HFF-Myc (cell line): ENCODE data around the gene USP35.

Experiments used
- DNase-seq: peaks from one replicate; pipeline ENCODE4 v3.0.0-alpha.2; 2011; ENCODE audit warnings: low read depth; ENCODE audit errors: extremely low read depth
- H3K4me3 ChIP-seq: replicated peaks from 2 replicates; pipeline ENCODE4 v1.5.1; 2011; ENCODE audit warnings: low read depth, mild to moderate bottlenecking, control low read depth, low read length
- TF ChIP-seq, protein P1 (sequence below): IDR thresholded peaks from 2 replicates; pipeline ENCODE4 v1.5.1; 2012; ENCODE audit warnings: mild to moderate bottlenecking, low read depth, low read length, control low read depth; ENCODE audit errors: missing control alignments

USP35 gene

DNA sequence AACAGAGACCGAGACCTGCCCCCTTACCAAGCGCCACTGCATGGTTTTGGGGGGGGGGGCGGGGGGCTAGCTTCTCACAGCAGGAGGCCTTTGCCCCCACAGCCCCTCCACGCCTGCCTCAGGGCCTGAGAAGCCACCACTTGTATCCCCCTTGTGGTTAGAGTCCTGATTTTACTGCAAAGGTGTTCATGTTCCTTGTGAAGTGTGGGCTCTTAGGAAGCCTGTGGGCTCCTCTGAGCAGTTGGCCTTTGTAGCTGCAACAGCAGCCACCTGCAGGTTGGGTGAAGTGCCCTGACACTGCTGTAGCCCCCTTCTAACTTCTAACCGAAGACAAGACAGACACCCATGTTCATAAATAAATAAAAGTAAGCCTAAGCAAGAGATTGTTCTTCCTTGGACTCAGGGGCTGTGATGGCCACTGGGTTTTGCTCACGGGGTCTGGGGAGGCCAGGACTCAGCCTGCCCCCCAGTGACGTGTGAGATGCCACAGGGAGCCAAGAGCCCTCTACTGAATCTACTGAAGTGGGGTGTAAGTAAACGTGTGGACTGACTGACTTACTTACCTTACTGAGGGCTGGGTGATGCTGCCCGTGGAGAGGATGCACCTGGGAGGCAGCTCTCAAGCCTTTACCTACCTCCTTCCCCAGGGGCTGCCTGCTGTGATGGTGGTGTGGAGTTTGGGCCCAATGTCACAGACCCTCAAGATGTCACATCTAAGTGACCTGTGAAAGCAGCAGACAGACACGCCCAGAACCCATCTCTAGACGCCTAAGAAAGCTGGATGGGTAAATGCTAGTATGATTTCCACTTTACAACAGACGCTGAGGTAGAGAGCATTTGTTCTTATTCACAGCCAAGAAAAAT is 25.8 kb downstream of the USP35 start:
- TF ChIP-seq, protein P1, sequence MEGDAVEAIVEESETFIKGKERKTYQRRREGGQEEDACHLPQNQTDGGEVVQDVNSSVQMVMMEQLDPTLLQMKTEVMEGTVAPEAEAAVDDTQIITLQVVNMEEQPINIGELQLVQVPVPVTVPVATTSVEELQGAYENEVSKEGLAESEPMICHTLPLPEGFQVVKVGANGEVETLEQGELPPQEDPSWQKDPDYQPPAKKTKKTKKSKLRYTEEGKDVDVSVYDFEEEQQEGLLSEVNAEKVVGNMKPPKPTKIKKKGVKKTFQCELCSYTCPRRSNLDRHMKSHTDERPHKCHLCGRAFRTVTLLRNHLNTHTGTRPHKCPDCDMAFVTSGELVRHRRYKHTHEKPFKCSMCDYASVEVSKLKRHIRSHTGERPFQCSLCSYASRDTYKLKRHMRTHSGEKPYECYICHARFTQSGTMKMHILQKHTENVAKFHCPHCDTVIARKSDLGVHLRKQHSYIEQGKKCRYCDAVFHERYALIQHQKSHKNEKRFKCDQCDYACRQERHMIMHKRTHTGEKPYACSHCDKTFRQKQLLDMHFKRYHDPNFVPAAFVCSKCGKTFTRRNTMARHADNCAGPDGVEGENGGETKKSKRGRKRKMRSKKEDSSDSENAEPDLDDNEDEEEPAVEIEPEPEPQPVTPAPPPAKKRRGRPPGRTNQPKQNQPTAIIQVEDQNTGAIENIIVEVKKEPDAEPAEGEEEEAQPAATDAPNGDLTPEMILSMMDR: no peak
- H3K4me3 ChIP-seq: no peak overlapping the region

GRCh38 chr11:78216021-78216420 is 27.3 kb downstream of the USP35 start:
- TF ChIP-seq, protein P1: no peak
- H3K4me3 ChIP-seq: no peak overlapping the region
- DNase-seq: no peak

More for the DNA sequence above, 25.8 kb downstream of the USP35 start:
- DNase-seq: no peak

DNA sequence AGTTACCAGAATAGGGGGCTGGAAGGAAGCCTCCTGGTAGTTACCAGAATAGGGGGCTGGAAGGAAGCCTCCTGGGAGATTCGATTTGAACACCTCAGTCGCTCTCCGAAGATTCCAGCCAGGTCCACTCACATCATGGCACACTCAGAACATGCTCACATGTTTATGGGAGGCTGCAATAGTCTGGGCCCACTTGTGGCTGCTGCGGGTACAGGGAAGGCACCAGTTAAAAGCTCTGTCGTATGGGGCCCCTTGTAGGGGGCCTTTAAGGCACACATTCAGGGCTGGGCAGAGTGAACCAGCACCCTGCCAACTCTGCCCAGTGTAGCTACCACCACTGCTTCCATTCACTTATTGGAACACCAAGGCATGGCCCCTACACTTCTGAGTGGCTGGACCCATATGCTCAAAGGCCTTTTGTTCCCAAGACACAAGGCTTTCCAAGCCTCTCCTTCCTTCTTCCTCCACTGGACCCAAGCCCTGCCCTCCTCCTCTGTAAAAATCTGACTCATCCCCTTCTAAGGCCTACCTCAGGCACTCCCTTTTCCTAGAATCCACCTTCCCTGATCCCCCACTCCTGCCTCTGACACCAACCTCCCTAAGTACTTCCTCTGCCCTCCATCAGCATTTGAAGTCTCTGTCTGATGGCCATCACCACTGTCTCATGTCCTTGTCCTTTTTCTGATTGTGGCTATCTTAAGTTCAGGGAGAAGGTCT is 28.0 kb downstream of the USP35 start:
- DNase-seq: no peak
- TF ChIP-seq, protein P1: no peak

GRCh38 chr11:78217650-78218541 is 29.2 kb downstream of the USP35 start:
- DNase-seq: no peak
- TF ChIP-seq, protein P1: no peak
- no peak overlapping the region for H3K4me3 ChIP-seq

More for the DNA sequence above, 28.0 kb downstream of the USP35 start:
- H3K4me3 ChIP-seq: no peak overlapping the region

- DNase-seq: no peak
- TF ChIP-seq, protein P1: no peak
- H3K4me3 ChIP-seq: no peak overlapping the region
Measured at GRCh38 chr11:78218707-78219492, 30.2 kb downstream of the USP35 start.
